ENCODE measurements around the gene GPBP1.
"Not testable (repeated sequence)": the region's sequence is repeated elsewhere in the genome, so short reads cannot be mapped to it uniquely, and the experiment has no call there.

GPBP1 gene

DNA sequence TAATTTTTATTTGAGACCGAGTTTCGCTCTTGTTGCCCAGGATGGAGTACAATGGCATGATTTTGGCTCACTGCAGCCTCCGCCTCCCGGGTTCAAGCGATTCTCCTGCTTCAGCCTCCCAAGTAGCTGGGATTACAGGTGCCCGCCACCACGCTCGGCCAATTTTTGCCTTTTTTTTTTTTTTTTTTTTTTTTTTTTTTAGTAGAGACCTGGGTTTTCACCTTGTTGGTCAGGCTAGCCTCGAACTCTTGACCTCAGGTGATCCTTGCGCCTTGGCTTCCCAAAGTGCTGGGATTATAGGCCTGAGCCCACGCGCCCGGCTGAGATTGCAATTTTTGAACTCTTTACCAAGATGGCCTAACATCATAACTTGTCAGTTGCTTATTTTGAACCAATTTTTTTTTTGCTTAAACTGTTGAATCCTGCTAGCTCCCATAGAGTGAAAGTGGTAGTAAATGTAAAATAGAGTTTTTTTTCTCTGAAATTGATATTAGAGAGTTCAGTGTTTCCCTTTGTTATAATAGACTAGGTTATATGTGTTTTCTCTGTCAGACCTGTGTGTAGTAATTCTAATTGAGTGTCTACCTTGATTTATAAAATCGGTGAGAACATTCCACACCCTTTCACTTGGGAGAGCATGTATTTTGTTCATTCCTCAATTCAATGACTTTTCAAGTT lies 3.8 kb downstream of the GPBP1 start:
- DNase-seq (no peak), ATAC-seq (no peak)

GRCh38 chr5:57178238-57178637 lies 4.4 kb downstream of the GPBP1 start:
- not testable (repeated sequence) for ATAC-seq, DNase-seq

GRCh38 chr5:57179262-57180200 lies 5.7 kb downstream of the GPBP1 start:
- DNase-seq, result no peak
- ATAC-seq, result no peak

DNA sequence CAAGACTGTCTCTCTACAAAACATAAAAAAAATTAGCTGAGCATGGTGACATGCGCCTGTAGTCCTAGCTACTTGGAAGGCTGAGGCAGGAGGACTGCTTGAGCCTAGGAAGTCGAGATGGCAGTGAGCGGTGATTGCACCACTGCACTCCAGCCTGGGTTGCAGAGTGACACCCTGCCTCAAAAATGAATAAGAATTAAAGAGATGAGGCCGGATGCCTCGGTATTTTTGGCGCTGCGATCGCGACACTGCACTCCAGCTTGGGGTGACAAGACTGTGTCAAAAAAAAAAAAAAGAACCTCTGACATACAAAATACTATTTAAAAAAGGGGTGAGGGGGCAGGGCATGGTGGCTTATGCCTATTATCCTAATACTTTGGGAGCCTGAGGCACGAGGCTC lies 7.3 kb downstream of the GPBP1 start:
- ATAC-seq (peak; percentile 30), DNase-seq (no peak)

DNA sequence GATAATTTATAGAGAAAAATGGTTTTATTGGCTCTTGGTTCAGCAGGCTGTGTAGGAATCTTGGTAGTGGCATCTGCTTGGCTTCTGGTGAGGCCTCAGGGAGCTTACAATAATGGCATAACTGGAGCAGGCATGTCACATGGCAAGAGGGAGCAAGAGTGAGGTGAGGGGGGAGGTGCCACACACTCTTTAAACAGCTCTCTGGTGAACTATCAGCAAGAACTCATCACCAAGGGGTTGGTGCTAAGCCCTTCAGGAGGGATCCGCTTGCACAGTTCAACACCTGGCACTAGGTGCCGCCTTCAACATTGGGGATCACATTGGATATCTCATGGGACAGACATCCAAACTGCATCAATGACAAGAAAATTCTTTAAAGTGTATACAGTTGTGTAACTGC lies 10.5 kb downstream of the GPBP1 start:
- peak; percentile 56 for ATAC-seq

DNA sequence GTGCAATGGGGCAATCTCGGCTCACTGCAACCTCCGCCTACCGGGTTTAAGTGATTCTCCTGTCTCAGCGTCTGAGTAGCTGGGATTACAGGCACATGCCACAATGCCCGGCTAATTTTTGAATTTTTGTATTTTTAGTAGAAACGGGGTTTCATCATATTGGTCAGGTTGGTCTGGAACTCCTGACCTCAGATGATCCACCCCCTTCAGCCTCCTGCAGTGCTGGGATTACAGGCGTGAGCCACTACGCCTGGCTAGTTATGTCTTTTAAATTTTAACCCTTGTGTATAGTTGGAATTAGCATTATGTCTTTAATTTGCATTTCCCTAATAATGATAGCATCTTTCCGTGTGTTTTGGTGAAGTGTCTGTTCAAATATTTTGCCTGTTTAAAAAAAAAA lies 11.5 kb downstream of the GPBP1 start:
- no peak for ATAC-seq

More for the DNA sequence above, 10.5 kb downstream of the GPBP1 start:
- DNase-seq, result no peak

DNA sequence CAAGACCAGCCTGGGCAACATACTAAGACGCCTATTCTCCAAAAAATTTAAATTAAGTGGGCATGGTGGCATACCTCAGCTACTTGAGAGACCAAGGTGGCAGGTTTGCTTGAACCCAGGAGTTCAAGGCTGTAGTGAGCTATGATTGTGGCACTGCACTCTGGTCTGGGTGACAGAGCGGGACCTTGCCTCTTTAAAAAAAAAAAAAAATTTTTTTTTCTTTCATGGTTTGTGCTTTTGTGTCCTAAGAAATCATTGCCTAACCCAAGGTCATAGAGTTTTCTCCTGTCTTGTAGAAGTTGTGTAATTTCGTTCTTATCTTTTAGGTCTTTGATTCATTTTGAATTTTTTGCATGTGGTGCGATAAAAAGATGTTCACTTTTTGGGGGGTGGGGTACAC lies 12.3 kb downstream of the GPBP1 start:
- no peak for DNase-seq
- no peak for ATAC-seq

More for the DNA sequence above, 11.5 kb downstream of the GPBP1 start:
- no peak for DNase-seq

DNA sequence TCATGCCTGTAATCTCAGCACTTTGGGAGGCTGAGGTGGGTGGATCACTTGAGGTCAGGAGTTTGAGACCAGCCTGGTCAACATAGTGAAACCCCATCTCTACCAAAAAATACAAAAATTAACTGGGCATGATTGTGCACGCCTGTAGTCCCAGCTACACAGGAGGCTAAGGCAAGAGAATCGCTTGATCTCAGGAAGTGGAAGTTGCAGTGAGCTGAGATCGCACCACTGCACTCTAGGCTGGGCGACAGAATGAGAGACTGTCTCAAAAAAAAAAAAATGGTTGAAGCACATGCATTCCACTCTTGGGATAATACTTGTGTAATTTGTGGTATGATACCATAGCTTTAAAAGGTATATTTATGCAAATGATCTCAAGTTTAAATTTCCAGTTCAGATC lies 14.1 kb downstream of the GPBP1 start:
- not testable (repeated sequence) for DNase-seq, ATAC-seq

- no peak for ATAC-seq
- no peak for DNase-seq
Observed at GRCh38 chr5:57189515-57189914, 15.7 kb downstream of the GPBP1 start.

- ATAC-seq, result no peak
- no peak for DNase-seq
Observed at GRCh38 chr5:57190593-57190992, 16.7 kb downstream of the GPBP1 start.

- DNase-seq, result no peak
- ATAC-seq, result no peak
Observed at GRCh38 chr5:57191163-57191562, 17.3 kb downstream of the GPBP1 start.

DNA sequence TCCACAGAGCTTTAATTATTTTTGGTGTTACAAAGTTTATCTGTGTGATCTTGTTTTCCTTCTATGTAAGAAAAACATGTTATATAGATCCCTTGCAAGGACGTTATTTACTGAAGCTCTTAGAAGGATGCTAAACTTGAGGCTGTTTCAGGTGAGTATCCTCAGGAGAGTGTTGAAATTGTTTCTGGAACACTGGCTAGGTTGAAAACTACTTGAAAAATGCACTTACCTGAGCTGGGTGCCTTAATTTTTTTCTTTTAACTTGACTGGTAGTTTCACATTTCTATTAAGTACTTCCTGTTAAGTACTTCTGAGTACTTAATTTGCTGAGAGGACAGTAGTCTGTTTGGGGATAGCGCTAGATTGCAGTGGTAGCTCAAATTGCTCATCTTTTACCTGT lies 18.1 kb downstream of the GPBP1 start:
- ATAC-seq (no peak), DNase-seq (no peak)

DNA sequence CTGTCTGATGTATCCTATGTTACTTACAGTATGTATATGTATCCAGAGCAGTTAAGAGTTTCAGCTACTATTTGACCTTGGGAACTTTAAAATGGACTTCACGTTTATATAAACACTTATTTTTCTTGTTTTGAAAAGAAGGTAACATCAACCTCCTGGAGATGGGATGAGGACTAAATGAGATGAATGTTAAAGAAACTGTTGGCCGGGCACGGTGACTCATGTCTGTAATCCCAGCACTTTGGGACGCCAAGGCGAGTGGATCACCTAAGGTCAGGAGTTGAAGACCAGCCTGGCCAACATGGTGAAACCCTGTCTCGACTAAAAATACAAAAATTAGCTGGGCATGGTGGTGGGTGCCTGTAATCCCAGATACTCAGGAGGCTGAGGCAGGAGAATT lies 19.0 kb downstream of the GPBP1 start:
- not testable (repeated sequence) for DNase-seq, ATAC-seq

GRCh38 chr5:57193757-57194413 lies 20.0 kb downstream of the GPBP1 start:
- DNase-seq (no peak), ATAC-seq (peak; percentile 83)

- no peak for DNase-seq
- no peak for ATAC-seq
Observed at GRCh38 chr5:57194653-57195052, 20.8 kb downstream of the GPBP1 start.

GRCh38 chr5:57195060-57195459 lies 21.2 kb downstream of the GPBP1 start:
- ATAC-seq (no peak), DNase-seq (no peak)

- ATAC-seq (no peak), DNase-seq (no peak)
Observed at GRCh38 chr5:57199866-57200265, 26.0 kb downstream of the GPBP1 start.

DNA sequence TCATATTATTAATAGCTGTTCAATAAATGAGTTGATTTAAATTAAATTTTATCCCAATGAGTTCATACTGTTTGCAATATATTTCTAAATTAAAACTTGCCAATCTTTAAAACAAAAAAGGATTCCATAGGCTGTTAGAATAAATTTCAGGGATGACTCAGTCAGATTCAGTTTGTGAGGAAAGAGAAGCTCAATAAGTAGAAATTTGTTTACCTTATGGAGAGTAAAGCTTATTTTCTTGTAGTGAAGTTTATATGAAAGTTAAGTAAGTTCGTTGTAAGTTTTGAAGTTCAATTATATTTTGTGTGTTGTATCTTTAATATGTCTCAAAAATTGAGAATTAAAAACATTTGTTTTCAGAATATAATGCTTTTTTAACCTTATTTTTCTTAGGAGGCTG lies 29.0 kb downstream of the GPBP1 start:
- ATAC-seq (no peak), DNase-seq (no peak)

DNA sequence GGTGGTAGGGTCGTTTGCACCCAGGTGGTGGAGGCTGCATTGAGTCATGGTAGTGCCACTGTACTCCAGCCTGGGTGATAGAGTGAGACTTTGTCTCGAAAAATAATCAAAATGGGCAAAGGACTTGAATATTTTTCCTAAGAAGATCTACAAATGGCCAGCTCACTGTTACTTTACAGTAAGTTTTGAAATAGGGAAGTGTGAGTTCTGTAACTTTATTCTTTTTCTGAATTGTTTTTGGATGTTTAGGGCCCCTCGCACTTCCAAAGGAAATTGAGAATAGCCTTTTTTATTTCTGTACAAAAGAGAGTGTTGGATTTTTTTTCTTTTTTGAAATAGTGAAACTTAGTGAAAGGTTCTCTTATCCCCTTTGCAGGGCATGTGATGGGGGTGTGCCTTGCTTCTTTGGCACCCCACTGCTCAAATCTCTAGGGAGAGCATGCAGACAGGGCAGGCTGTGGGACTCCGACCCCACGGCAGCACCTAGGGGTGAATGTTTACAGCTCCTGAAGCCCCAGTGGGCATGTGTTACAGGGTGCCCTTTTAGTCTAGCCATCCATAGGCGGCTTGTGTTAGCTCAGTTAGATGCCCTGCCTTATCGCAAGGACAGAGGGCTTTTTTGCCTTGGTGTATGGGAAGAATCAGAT lies 33.3 kb downstream of the GPBP1 start:
- no peak for DNase-seq

GRCh38 chr5:57207681-57208080 lies 33.8 kb downstream of the GPBP1 start:
- DNase-seq, result no peak
- ATAC-seq, result no peak

More for the DNA sequence above, 33.3 kb downstream of the GPBP1 start:
- ATAC-seq, result no peak

DNA sequence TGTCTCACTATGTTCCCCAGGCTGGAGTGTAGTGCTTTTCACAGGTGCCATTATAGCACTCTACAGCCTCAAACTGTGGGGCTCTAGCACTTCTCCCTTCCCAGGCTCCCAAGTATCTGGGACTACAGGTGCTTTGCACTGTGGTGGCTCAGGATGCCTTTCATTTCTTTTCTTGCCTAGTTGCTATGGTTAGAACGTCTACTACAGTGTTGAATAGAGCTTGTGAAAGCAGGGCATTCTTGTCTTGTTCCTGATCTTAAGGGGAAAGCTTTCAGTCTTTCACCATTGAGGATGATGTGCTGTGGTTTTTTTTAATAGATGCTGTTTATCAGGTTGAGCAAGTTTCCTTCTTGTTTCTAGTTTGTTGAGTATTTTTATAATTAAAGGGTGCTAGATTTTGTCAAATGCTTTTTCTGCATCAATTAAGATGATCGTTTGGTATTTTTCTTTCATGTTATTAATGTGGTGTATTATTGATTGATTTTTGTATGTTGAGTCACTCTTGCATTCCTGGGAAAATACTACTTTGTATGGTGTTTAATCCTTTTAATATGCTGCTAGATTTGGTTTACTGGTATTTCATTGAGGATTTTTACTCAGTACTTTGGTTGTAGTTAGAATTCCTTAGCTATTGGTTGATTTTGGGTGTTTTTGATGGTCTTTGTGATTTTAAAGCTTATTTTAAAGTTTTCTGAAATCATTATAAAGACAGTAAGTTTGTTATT lies 35.6 kb downstream of the GPBP1 start:
- ATAC-seq (no peak), DNase-seq (no peak)

- DNase-seq, result no peak
- no peak for ATAC-seq
Observed at GRCh38 chr5:57210633-57211032, 36.8 kb downstream of the GPBP1 start.
